Esophagus muscularis mucosa (tissue), 4 donors: ENCODE data around the gene FAT1. TPM values are rescaled to one million over a fixed set of nuclear protein-coding genes. Genes with fewer than 3 reads are reported as not detected.

Source experiments
- DNase-seq: peaks from one replicate; pipeline ENCODE4 v3.0.0-alpha.2; 2017; ENCODE audit errors: extremely low spot score
- H3K27ac ChIP-seq, 4 donors: fragments of 200-600 bp; sonication (generic); replicated peaks in 1 of 4; 1 replicate in 3 of 4; 2 replicates in 1 of 4; pipeline ENCODE4 v1.5.1; 2016 to 2019; ENCODE audit warnings: mild to moderate bottlenecking in 1 of 4
- H3K27me3 ChIP-seq, 4 donors: fragments of 200-600 bp; sonication (generic); one replicate each; pipeline versions ENCODE4 v1.5.1 to v1.6.0; 2016 to 2019
- H3K36me3 ChIP-seq, 4 donors: fragments of 200-600 bp; sonication (generic); one replicate each; pipeline ENCODE4 v1.5.1; 2016 to 2019
- H3K4me1 ChIP-seq, 4 donors: fragments of 200-600 bp; sonication (generic); one replicate each; pipeline ENCODE4 v1.5.1; 2016 to 2019
- H3K4me3 ChIP-seq, 4 donors: fragments of 200-600 bp; sonication (generic); 1 replicate in 2 of 4; 2 replicates in 2 of 4; pipeline ENCODE4 v1.5.1; 2016 to 2019; ENCODE audit warnings: mild to moderate bottlenecking in 4 of 4, moderate library complexity in 1 of 4
- H3K9me3 ChIP-seq, 4 donors: fragments of 200-600 bp; sonication (generic); 1 replicate in 3 of 4; 2 replicates in 1 of 4; pipeline ENCODE4 v1.5.1; 2016 to 2019
- CTCF ChIP-seq, 3 experiments: fragments of 200-600 bp in 2 of 3; fragments of 450-650 bp in 1 of 3; sonication (generic) in 2 of 3; IDR thresholded peaks; one replicate each; pipeline ENCODE4 v1.5.1; 2017 to 2019; ENCODE audit warnings: antibody characterized with exemption in 3 of 3, mild to moderate bottlenecking in 2 of 3, moderate library complexity in 1 of 3
- EP300 ChIP-seq: sonication (generic); formaldehyde crosslinking; IDR thresholded peaks from one replicate; pipeline ENCODE4 v1.6.1; 2017; ENCODE audit warnings: antibody characterized with exemption
- POLR2A ChIP-seq: fragments of 450-650 bp; IDR thresholded peaks from one replicate; pipeline ENCODE4 v1.6.1; 2017; ENCODE audit warnings: antibody characterized with exemption, moderate library complexity, mild to moderate bottlenecking, low read depth
- POLR2AphosphoS5 ChIP-seq, 2 donors: sonication (generic); formaldehyde crosslinking; IDR thresholded peaks; one replicate each; pipeline ENCODE4 v1.6.1; 2017; ENCODE audit warnings: antibody characterized with exemption in 2 of 2
- WGBS: methylation state at CpG from one replicate; pipeline ENCODE4 v1.1.5; 2018; 5-methylcytosine and 5-hydroxymethylcytosine counted together
- intact Hi-C: fragments of 100-400 bp; cut with DNase I; formaldehyde crosslinking; loops from one replicate; pipeline ENCODE4 v1.15.1; 2023
- total RNA-seq, 4 donors: library from RNA; depleted of rRNA; stranded (reverse); fragments of >200 nt; gene quantifications; one replicate each; pipeline versions ENCODE4 v1.1.0 to v1.2.1, GENCODE V29; 2016

Gene FAT1
- total RNA-seq, 4 donors from 2014 or later: 145 to 244 (median 200) TPM

- no peak overlapping the region for H3K27ac ChIP-seq
- TF ChIP-seq EP300 (no peak), POLR2AphosphoS5 (IDR thresholded peaks at IDR 0.05) (no peak), CTCF (IDR thresholded peaks at IDR 0.05) (no peak), POLR2A (no peak)
- peaks cover 9 to 38% (median 26%) of the 10 kb centered on the region in 4 donors for H3K4me1 ChIP-seq
- no peaks in the 10 kb centered on the region for H3K9me3 ChIP-seq
- DNase-seq: no peak
- peaks cover 0 to 2% (median under 1%) of the 10 kb centered on the region in 4 donors for H3K36me3 ChIP-seq
- WGBS: 81% methylated on average over 16 of the region's 16 CpGs
- intact Hi-C loops: no loop called here
- H3K27me3 ChIP-seq: no peaks in the 10 kb centered on the region
- no peak overlapping the region for H3K4me3 ChIP-seq
These were observed 9.5 kb downstream of the FAT1 start for GRCh38 chr4:186714006-186714675.

GRCh38 chr4:186712690-186713089 is 11.0 kb downstream of the FAT1 start:
- H3K27ac ChIP-seq: no peak overlapping the region
- intact Hi-C loops: no loop called here
- WGBS: 82% methylated on average over 7 of the region's 7 CpGs
- no peaks in the 10 kb centered on the region for H3K27me3 ChIP-seq
- H3K36me3 ChIP-seq: peaks cover 4 to 17% (median 11%) of the 10 kb centered on the region in 4 donors
- no peaks in the 10 kb centered on the region for H3K9me3 ChIP-seq
- H3K4me1 ChIP-seq: peaks cover 9 to 42% (median 29%) of the 10 kb centered on the region in 4 donors
- TF ChIP-seq POLR2A: no peak
- no peak for DNase-seq
- no peak overlapping the region for H3K4me3 ChIP-seq

GRCh38 chr4:186710521-186711119 is 13.0 kb downstream of the FAT1 start:
- TF ChIP-seq EP300: no peak
- TF ChIP-seq POLR2A: no peak
- no peak for TF ChIP-seq CTCF (IDR thresholded peaks at IDR 0.05)
- no peak for TF ChIP-seq POLR2AphosphoS5 (IDR thresholded peaks at IDR 0.05)
- DNase-seq: no peak
- peak overlapping the region in 3 of 4 donors; percentile 16 to 73 (median 67) for H3K27ac ChIP-seq
- no peaks in the 10 kb centered on the region for H3K9me3 ChIP-seq
- peaks cover 4 to 30% (median 17%) of the 10 kb centered on the region in 4 donors for H3K36me3 ChIP-seq
- intact Hi-C loops: no loop called here
- H3K27me3 ChIP-seq: no peaks in the 10 kb centered on the region
- peaks cover 6 to 43% (median 30%) of the 10 kb centered on the region in 4 donors for H3K4me1 ChIP-seq
- no peak overlapping the region for H3K4me3 ChIP-seq
- WGBS: 59% methylated on average over 5 of the region's 5 CpGs

GRCh38 chr4:186709517-186709916 is 14.1 kb downstream of the FAT1 start:
- Histone ChIP-seq H3K27ac (peak overlapping the region; percentile 16 to 73 (median 51)), H3K27me3 (no peaks in the 10 kb centered on the region), H3K4me1 (peaks cover 14 to 44% (median 38%) of the 10 kb centered on the region in 4 donors), H3K4me3 (peak overlapping the region in 1 of 4 donors; percentile 7), H3K36me3 (peaks cover 4 to 30% (median 17%) of the 10 kb centered on the region in 4 donors), H3K9me3 (no peaks in the 10 kb centered on the region)
- no peak for DNase-seq
- TF ChIP-seq CTCF (IDR thresholded peaks at IDR 0.05): no peak
- peak; percentile 64 to 76 for TF ChIP-seq POLR2AphosphoS5 (IDR thresholded peaks at IDR 0.05)
- 26% methylated on average over 9 of the region's 9 CpGs for WGBS
- intact Hi-C loops: no loop called here

- no peak overlapping the region for H3K4me3 ChIP-seq
- WGBS: 85% methylated on average over 6 of the region's 6 CpGs
- H3K4me1 ChIP-seq: peaks cover 21 to 50% (median 44%) of the 10 kb centered on the region in 4 donors
- peaks cover 4 to 30% (median 17%) of the 10 kb centered on the region in 4 donors for H3K36me3 ChIP-seq
- H3K9me3 ChIP-seq: no peaks in the 10 kb centered on the region
- TF ChIP-seq CTCF (IDR thresholded peaks at IDR 0.05): no peak
- intact Hi-C loops: no loop called here
- H3K27me3 ChIP-seq: no peaks in the 10 kb centered on the region
- DNase-seq: no peak
- peak overlapping the region in 3 of 4 donors; percentile 16 to 73 (median 67) for H3K27ac ChIP-seq
These were observed 15.1 kb downstream of the FAT1 start for GRCh38 chr4:186708554-186708953.
